Karpas-422 (cell line): Measurements from ENCODE around the gene IL1B. TPM values are rescaled to one million over a fixed set of nuclear protein-coding genes. Genes with fewer than 3 reads are reported as not detected.

Experiments used
- DNase-seq: peaks from one replicate; pipeline ENCODE4 v3.0.0-alpha.2; 2015
- H2AFZ ChIP-seq: fragments of 200-600 bp; sonication (generic); 2 replicates; pipeline ENCODE4 v1.6.1; 2014; ENCODE audit warnings: antibody characterized with exemption, low read length, mixed read lengths
- H3K27ac ChIP-seq: fragments of 200-600 bp; sonication (generic); 2 replicates; pipeline ENCODE4 v1.5.1; 2014; ENCODE audit warnings: mild to moderate bottlenecking, low read length, moderate library complexity
- H3K27me3 ChIP-seq: fragments of 200-600 bp; sonication (generic); 2 replicates; pipeline ENCODE4 v1.6.1; 2014; ENCODE audit warnings: low read length, mixed read lengths
- H3K36me3 ChIP-seq: fragments of 200-600 bp; sonication (generic); 2 replicates; pipeline ENCODE4 v1.6.1; 2014; ENCODE audit warnings: low read length, mixed read lengths; ENCODE audit not compliant: insufficient read depth
- H3K4me1 ChIP-seq: fragments of 200-600 bp; sonication (generic); 2 replicates; pipeline ENCODE4 v1.6.1; 2014; ENCODE audit warnings: mild to moderate bottlenecking, low read length, mixed read lengths
- H3K4me2 ChIP-seq: fragments of 200-600 bp; sonication (generic); 2 replicates; pipeline ENCODE4 v1.6.1; 2014; ENCODE audit warnings: low read length, low read depth, mild to moderate bottlenecking; ENCODE audit not compliant: poor library complexity, severe bottlenecking
- H3K4me3 ChIP-seq: fragments of 200-600 bp; sonication (generic); 2 replicates; pipeline ENCODE4 v1.5.1; 2014; ENCODE audit warnings: mild to moderate bottlenecking, antibody characterized with exemption, low read length, mixed read lengths
- H3K79me2 ChIP-seq: fragments of 200-600 bp; sonication (generic); 2 replicates; pipeline ENCODE4 v1.6.1; 2014; ENCODE audit warnings: mild to moderate bottlenecking, low read length, mixed read lengths
- H3K9ac ChIP-seq: fragments of 200-600 bp; sonication (generic); 2 replicates; pipeline ENCODE4 v1.6.0; 2014; ENCODE audit warnings: low read length
- H3K9me2 ChIP-seq: fragments of 200-600 bp; sonication (generic), shearing (Covaris generic); replicated peaks from 2 replicates; pipeline ENCODE4 v1.6.0; 2014; ENCODE audit warnings: mild to moderate bottlenecking, low read length, moderate library complexity; ENCODE audit not compliant: insufficient read depth
- H3K9me3 ChIP-seq: fragments of 300-700, 200-600 bp; sonication (generic); 2 replicates; pipeline ENCODE4 v1.6.1; 2014; ENCODE audit warnings: low read length, mixed read lengths
- H4K20me1 ChIP-seq: fragments of 200-600 bp; sonication (generic); 2 replicates; pipeline ENCODE4 v1.6.1; 2014; ENCODE audit warnings: mild to moderate bottlenecking, antibody characterized with exemption, low read length, low read depth; ENCODE audit not compliant: insufficient read depth
- total RNA-seq: library from RNA; depleted of rRNA; stranded (reverse); fragments of >200 nt; shearing (Covaris generic); gene quantifications from 2 replicates; pipeline ENCODE4 v1.2.3, GENCODE V29; 2014; ENCODE audit warnings: low replicate concordance

Gene IL1B
- total RNA-seq, 1 experiment from 2014 or later = not detected

DNA sequence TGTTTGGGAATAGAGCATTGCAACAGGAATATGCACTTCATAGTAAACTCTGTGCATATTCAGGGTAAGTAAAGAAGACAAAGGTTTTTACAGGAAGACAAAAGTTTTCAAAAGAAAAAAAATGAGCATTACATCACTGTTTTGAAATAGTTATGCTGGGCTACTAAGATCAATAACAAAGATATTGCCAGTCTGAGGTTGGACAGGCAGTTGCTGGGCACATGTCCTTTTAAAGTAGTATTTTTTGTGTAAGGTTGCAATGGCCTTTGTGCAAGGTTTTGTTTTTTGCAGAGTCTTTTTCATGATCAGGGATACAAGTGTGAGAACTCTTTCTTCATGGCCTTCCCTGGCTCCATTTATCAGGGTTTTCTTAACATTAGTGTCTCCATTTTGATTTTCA, 16.2 kb downstream of the IL1B start:
- Histone ChIP-seq H3K9ac (no peak overlapping the region), H3K9me2 (no peaks in the 10 kb centered on the region), H3K4me1 (no peaks in the 10 kb centered on the region), H3K4me3 (no peak overlapping the region), H3K4me2 (no peak overlapping the region), H3K36me3 (no peaks in the 10 kb centered on the region), H3K9me3 (no peaks in the 10 kb centered on the region), H4K20me1 (no peaks in the 10 kb centered on the region), H2AFZ (no peak overlapping the region), H3K79me2 (no peaks in the 10 kb centered on the region), H3K27me3 (no peaks in the 10 kb centered on the region), H3K27ac (no peak overlapping the region)
- DNase-seq = no peak

DNA sequence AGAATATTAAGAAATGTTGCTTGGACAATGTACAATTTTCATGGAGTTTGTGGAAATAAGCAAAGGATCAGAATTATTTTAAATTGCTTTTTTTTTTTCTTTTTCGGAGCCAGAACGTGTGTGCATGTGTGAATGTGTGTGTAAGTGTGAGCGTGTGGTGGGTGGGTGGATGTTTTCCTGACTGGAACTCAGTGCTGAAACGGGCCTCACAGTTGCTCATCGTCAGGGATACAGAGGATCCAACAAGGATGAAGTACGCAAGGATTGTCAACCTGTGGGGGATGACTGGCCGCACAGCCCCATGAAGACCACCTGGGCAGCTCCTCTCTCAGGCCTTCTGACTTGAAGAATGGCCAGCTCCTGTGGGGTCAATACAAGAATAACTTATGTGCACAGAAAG, 17.5 kb downstream of the IL1B start:
- Histone ChIP-seq H3K4me1 (no peaks in the 10 kb centered on the region), H3K27ac (no peak overlapping the region), H3K79me2 (no peaks in the 10 kb centered on the region), H3K9me3 (no peaks in the 10 kb centered on the region), H3K9me2 (no peaks in the 10 kb centered on the region), H3K4me3 (no peak overlapping the region), H3K9ac (no peak overlapping the region), H2AFZ (no peak overlapping the region), H3K27me3 (no peaks in the 10 kb centered on the region), H4K20me1 (no peaks in the 10 kb centered on the region), H3K36me3 (no peaks in the 10 kb centered on the region), H3K4me2 (no peak overlapping the region)
- no peak for DNase-seq

GRCh38 chr2:112818094-112818902, 18.3 kb downstream of the IL1B start:
- no peak overlapping the region for H2AFZ ChIP-seq
- H3K27ac ChIP-seq = no peak overlapping the region
- no peaks in the 10 kb centered on the region for H3K36me3 ChIP-seq
- H3K9me3 ChIP-seq = no peaks in the 10 kb centered on the region
- DNase-seq = no peak
- no peak overlapping the region for H3K4me3 ChIP-seq
- H3K9me2 ChIP-seq = no peaks in the 10 kb centered on the region
- H3K27me3 ChIP-seq = no peaks in the 10 kb centered on the region
- H4K20me1 ChIP-seq = no peaks in the 10 kb centered on the region
- H3K4me2 ChIP-seq = no peak overlapping the region
- H3K79me2 ChIP-seq = no peaks in the 10 kb centered on the region
- H3K4me1 ChIP-seq = no peaks in the 10 kb centered on the region
- H3K9ac ChIP-seq = no peak overlapping the region

- Histone ChIP-seq H3K4me3 (no peak overlapping the region), H3K4me1 (no peaks in the 10 kb centered on the region), H3K36me3 (no peaks in the 10 kb centered on the region)
These were observed 19.4 kb downstream of the IL1B start for GRCh38 chr2:112817082-112817689.

DNA sequence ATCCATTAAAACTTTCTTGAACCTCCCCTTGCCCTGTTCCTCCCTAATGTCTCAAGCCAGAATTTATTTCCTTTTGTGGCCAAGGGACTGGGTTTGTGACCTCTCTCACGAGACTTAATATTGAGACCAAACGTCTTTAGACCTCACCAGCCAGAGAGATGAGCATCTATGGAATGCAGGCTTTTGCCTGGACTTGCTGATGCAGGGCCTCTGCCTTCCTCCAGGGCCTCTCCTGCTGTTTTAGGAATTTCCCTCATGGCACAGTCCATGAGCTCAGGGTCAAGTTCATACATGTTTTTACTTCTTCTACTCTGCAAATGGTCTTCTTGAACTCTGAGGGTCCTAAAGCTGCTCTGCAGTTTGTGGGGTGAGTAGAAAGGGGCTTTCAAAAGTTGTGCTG, 22.3 kb downstream of the IL1B start:
- Histone ChIP-seq H3K36me3 (no peaks in the 10 kb centered on the region), H3K27me3 (no peaks in the 10 kb centered on the region), H3K4me2 (no peak overlapping the region), H3K9ac (no peak overlapping the region), H3K4me1 (no peaks in the 10 kb centered on the region), H3K4me3 (no peak overlapping the region), H2AFZ (no peak overlapping the region), H3K9me2 (no peaks in the 10 kb centered on the region), H4K20me1 (no peaks in the 10 kb centered on the region), H3K27ac (no peak overlapping the region), H3K9me3 (no peaks in the 10 kb centered on the region), H3K79me2 (no peaks in the 10 kb centered on the region)
- no peak for DNase-seq

More at GRCh38 chr2:112817082-112817689, 19.4 kb downstream of the IL1B start:
- Histone ChIP-seq H3K9me3 (no peaks in the 10 kb centered on the region), H3K27ac (no peak overlapping the region), H3K4me2 (no peak overlapping the region), H3K9ac (no peak overlapping the region), H2AFZ (no peak overlapping the region), H3K79me2 (no peaks in the 10 kb centered on the region), H3K9me2 (no peaks in the 10 kb centered on the region), H3K27me3 (no peaks in the 10 kb centered on the region), H4K20me1 (no peaks in the 10 kb centered on the region)
- DNase-seq = no peak

DNA sequence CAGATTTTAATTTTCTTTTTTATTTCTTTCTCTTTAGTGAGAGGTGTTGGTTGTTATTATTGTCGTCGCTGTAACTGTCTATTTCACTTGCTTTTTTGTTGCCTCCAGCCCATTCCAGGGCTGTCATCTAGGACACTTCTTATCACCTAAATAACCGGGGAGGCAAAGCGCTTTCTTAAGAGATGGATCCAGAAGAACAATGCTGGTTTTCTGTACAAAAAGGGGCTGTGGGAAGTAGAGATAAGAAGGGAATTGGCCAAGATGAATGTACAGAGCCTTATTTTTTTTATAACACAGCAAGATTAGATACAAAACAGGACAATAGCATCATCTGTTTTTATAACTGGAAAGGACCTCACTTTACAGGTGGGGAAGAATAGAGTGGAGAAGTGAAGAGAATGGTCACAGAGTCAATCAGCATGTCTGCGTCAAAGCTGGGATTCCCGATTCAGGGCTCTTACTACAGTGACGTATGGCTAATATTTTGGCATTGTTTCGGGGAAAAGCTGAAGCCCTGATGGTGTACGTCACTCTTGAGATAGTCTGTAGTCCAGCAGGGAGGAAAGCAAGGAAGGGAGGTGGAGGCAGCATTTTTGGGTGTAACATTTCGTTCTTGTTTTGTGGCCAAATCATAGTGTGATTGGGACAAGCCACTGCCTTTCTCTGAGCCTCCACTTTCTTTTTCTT, 23.2 kb downstream of the IL1B start:
- no peak for DNase-seq
- H4K20me1 ChIP-seq = no peaks in the 10 kb centered on the region
- no peak overlapping the region for H3K4me3 ChIP-seq
- no peaks in the 10 kb centered on the region for H3K9me2 ChIP-seq
- H3K4me2 ChIP-seq = no peak overlapping the region
- H3K27me3 ChIP-seq = no peaks in the 10 kb centered on the region
- H3K9me3 ChIP-seq = no peaks in the 10 kb centered on the region
- no peaks in the 10 kb centered on the region for H3K79me2 ChIP-seq
- no peak overlapping the region for H2AFZ ChIP-seq
- H3K36me3 ChIP-seq = no peaks in the 10 kb centered on the region
- no peak overlapping the region for H3K27ac ChIP-seq
- H3K4me1 ChIP-seq = no peaks in the 10 kb centered on the region
- no peak overlapping the region for H3K9ac ChIP-seq

DNA sequence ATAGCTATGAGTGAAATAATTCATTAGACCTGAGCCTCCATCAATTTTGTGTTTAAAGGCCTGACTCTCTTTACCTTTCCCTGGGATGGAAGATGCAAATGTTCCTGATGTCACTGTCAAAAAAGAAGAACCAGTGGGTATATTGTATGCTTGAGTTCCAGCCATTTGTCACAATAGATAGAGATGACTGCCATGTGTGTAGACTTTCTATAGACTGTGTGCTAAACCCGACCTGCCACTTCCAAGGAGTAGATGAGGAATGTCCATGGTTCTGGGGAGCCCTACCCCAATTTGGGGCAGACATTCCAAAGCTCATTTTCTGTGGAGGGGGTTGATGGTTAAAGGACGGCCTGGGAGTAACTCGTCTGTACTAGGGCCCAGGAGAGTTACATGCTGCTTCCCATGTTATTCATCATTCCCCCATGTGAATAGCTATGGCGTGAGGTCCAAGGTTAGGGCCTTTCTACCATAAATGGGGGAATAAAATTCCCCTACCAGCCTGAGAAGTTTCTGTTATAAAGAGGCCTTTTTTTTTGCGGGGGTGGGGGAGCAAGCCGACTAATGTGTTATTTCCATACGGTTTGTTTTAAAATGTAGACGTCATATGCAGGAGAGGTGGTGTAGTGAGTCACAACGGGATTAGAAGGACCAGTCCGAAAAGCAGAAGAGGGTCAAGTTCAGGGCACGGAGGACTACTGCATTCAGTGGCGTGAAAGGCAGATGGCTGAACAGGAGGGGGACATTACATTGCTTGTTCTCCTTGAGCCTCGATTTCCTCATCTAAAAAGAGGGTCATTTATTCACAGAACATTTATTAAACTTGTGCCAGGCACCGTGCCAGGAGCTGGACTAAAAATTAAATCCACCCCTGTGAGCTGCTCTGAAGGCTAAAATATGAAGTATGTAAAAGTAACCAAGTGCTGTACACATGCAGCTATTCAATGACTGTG, 24.0 kb downstream of the IL1B start:
- DNase-seq = no peak
- Histone ChIP-seq H3K4me2 (no peak overlapping the region), H3K79me2 (no peaks in the 10 kb centered on the region)

More for the DNA sequence above, 24.0 kb downstream of the IL1B start:
- Histone ChIP-seq H3K9ac (no peak overlapping the region), H3K9me3 (no peaks in the 10 kb centered on the region), H3K4me3 (no peak overlapping the region), H3K9me2 (no peaks in the 10 kb centered on the region), H3K36me3 (no peaks in the 10 kb centered on the region), H4K20me1 (no peaks in the 10 kb centered on the region), H2AFZ (no peak overlapping the region), H3K27me3 (no peaks in the 10 kb centered on the region), H3K27ac (no peak overlapping the region), H3K4me1 (no peaks in the 10 kb centered on the region)
